IPS-18c (cell line): ENCODE measurements around the gene NARF.
"Not testable (repeated sequence)": the region's sequence is repeated elsewhere in the genome, so short reads cannot be mapped to it uniquely, and the experiment has no call there.

Experiments used
- H3K4me3 ChIP-seq: 2 replicates; pipeline ENCODE4 v1.7.0; 2013; ENCODE audit warnings: low read depth, mild to moderate bottlenecking, low read length, moderate library complexity; ENCODE audit not compliant: insufficient read depth
- H3K9me3 ChIP-seq: one replicate; pipeline ENCODE4 v1.6.1; 2013; ENCODE audit warnings: mild to moderate bottlenecking, low read length, moderate library complexity; ENCODE audit not compliant: control insufficient read depth, insufficient read depth

The NARF gene

DNA sequence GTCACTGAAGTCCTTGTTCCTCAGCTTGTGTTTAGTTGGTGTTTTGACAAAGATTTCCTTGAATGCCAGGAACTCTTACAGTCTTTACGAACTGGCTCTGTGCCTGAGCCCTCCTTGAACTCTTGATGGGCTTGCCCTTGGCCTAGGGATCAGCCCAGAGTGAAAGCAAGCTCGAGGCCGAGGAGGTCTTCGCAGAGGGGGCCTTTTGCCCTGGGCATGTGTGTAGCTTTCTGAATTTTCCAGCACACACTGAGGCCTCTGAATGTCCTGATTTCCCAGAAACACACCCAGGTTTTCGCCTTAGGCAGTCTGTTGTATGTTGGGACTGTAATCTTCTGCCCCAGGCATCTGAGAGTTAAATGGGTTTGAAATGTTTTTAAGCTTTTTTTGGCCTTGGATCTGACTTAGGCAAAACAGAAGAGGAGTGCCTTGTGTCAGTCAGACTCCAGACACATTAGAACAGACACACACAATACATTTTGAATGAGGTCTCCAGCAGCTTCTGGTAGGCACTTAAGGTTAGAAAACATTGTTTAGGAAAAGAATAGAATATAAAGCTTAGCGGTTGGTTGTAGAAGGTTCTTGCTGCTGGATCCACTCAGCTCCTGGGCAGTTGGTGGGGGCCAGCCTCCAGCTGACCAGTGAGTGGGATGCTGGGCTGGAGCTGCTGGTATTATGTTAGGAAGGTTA is 78.1 kb downstream of the NARF start:
- Histone ChIP-seq H3K9me3 (no peaks in the 10 kb centered on the region), H3K4me3 (no peak overlapping the region)

DNA sequence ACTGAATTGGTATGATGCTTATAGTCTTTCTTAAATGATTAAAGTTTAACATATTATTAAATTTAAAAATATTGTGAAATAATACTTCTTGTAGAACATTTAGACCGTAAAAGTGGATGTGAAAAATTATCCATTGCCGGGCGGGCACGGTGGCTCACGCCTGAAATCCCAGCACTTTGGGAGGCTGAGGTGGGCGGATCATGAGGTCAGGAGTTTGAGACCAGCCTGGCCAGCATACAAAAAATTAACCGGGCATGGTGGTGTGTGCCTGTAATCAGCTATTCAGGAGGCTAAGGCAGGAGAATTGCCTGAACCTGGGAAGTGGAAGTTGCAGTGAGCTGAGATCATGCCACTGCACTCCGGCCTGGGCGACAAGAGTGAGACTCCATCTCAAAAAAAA is 78.7 kb downstream of the NARF start:
- H3K4me3 ChIP-seq, H3K9me3 ChIP-seq: not testable (repeated sequence)

DNA sequence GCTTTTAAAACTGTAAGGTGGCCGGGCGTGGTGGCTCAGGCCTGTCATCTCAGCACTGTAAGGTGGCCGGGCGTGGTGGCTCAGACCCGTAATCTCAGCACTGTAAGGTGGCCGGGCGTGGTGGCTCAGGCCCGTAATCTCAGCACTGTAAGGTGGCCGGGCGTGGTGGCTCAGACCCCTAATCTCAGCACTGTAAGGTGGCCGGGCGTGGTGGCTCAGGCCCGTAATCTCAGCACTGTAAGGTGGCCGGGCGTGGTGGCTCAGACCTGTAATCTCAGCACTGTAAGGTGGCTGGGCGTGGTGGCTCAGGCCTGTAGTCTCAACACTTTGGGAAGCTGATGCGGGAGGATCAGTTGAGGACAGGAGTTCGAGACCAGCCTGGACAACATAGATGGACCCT is 80.5 kb downstream of the NARF start:
- H3K9me3 ChIP-seq, H3K4me3 ChIP-seq: not testable (repeated sequence)
